ENCODE measurements around the gene SLC25A13. TPM values are rescaled to one million over a fixed set of nuclear protein-coding genes. Genes with fewer than 3 reads are reported as not detected.

The SLC25A13 gene
- total RNA-seq, 1 donor from 2014 or later = 28.5 TPM

DNA sequence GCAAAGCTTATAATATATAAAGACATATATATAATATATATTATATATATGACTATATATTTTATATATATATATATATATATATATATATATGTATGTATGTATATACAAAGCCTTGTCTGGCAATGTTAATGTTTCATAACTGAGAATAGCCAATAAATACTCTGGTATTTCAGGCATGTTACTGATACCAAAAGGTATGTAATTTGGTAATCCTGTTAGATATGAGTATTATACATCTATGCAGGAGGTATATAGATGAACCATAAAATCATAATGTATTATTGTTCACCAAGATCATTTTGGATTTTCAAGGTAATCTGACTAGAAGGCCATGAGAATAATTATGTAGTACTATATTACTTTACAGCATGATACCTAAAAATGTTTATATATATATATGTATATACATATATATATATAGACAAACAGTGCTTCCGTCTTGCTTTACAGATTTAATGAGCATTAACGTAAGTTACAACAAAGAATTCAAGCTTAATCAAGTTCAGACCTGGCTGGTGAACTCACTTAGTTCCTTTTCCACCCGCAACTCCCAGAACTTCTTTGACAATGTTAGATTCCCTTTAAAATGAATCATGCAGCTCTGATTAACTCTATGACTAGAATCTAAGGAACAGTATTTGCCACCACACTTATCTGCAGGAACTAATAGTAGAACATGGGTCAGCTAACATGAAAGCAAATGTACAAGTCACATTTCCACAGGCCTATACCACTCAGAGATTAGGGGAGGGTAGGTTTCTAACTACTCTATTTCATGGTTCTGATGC is 82.7 kb downstream of the SLC25A13 start:
- CTCF ChIA-PET = no interaction called here

GRCh38 chr7:96238474-96238873 is 83.4 kb downstream of the SLC25A13 start:
- H3K27me3 Mint-ChIP-seq = no peaks in the 10 kb centered on the region
- no peak for TF ChIP-seq CTCF (IDR thresholded peaks at IDR 0.05)
- no peak overlapping the region for H3K27ac Mint-ChIP-seq
- H3K4me3 Mint-ChIP-seq = no peak overlapping the region
- H3K9me3 Mint-ChIP-seq = no peaks in the 10 kb centered on the region
- peaks cover 14% of the 10 kb centered on the region for H3K36me3 Mint-ChIP-seq (ENCODE audit: low read depth)
- ChIA-PET POLR2A (no interaction called here), CTCF (no interaction called here)
- ATAC-seq (ENCODE audit: low read depth) (no peak), DNase-seq (no peak)
- intact Hi-C loops (cut with micrococcal nuclease) = no loop called here
- H3K4me1 Mint-ChIP-seq = peaks cover 14% of the 10 kb centered on the region

More for the DNA sequence above, 82.7 kb downstream of the SLC25A13 start:
- ATAC-seq (ENCODE audit: low read depth) = no peak
- DNase-seq = no peak
- POLR2A ChIA-PET = no interaction called here
- Mint-ChIP-seq H3K9me3 (no peaks in the 10 kb centered on the region), H3K4me3 (no peak overlapping the region), H3K27ac (no peak overlapping the region), H3K27me3 (no peaks in the 10 kb centered on the region), H3K36me3 (ENCODE audit: low read depth) (peaks cover 8% of the 10 kb centered on the region), H3K4me1 (peaks cover 14% of the 10 kb centered on the region)
- intact Hi-C loops (cut with micrococcal nuclease) = no loop called here
- no peak for TF ChIP-seq CTCF (IDR thresholded peaks at IDR 0.05)

DNA sequence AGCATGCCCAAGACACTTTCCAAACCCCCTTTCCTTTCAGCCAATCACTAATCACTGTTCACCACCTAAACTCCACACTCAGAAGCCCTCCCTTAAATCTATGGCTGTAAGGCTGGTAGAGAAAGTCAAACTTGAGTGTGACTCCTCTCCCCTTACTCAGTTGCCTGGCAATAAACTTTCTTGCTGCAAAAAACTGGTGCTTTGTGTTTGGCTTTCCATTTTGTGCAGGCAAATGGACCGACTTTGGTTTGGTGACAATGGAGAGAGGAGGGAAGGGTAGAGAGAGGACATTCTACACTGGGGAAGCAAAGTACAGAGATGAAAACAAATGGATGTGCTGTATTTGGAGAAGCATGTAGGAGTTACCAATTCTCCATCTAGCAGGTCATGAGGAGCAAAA is 84.9 kb downstream of the SLC25A13 start:
- peaks cover 24% of the 10 kb centered on the region for H3K36me3 Mint-ChIP-seq (ENCODE audit: low read depth)
- H3K27me3 Mint-ChIP-seq = no peaks in the 10 kb centered on the region
- intact Hi-C loops (cut with micrococcal nuclease) = no loop called here
- ChIA-PET CTCF (no interaction called here), POLR2A (no interaction called here)
- H3K4me3 Mint-ChIP-seq = no peak overlapping the region
- no peak overlapping the region for H3K27ac Mint-ChIP-seq
- H3K4me1 Mint-ChIP-seq = peaks cover 7% of the 10 kb centered on the region
- H3K9me3 Mint-ChIP-seq = peaks cover 2% of the 10 kb centered on the region
- no peak for ATAC-seq (ENCODE audit: low read depth)
- no peak for DNase-seq
- TF ChIP-seq CTCF (IDR thresholded peaks at IDR 0.05) = no peak

GRCh38 chr7:96236198-96237039 is 85.5 kb downstream of the SLC25A13 start:
- Mint-ChIP-seq H3K4me3 (no peak overlapping the region), H3K27me3 (no peaks in the 10 kb centered on the region), H3K36me3 (ENCODE audit: low read depth) (peaks cover 30% of the 10 kb centered on the region), H3K27ac (no peak overlapping the region), H3K4me1 (peaks cover 4% of the 10 kb centered on the region), H3K9me3 (peaks cover 3% of the 10 kb centered on the region)
- DNase-seq (no peak), ATAC-seq (ENCODE audit: low read depth) (no peak)
- CTCF ChIA-PET = no interaction called here
- POLR2A ChIA-PET = no interaction called here
- intact Hi-C loops (cut with micrococcal nuclease) = no loop called here
- no peak for TF ChIP-seq CTCF (IDR thresholded peaks at IDR 0.05)

- H3K27ac Mint-ChIP-seq = no peak overlapping the region
- no peak overlapping the region for H3K4me3 Mint-ChIP-seq
- ChIA-PET POLR2A (no interaction called here), CTCF (no interaction called here)
- ATAC-seq (ENCODE audit: low read depth) = no peak
- H3K4me1 Mint-ChIP-seq = peaks cover 4% of the 10 kb centered on the region
- no peak for TF ChIP-seq CTCF (IDR thresholded peaks at IDR 0.05)
- H3K9me3 Mint-ChIP-seq = peaks cover 3% of the 10 kb centered on the region
- DNase-seq = no peak
- H3K36me3 Mint-ChIP-seq (ENCODE audit: low read depth) = peaks cover 39% of the 10 kb centered on the region
- intact Hi-C loops (cut with micrococcal nuclease) = no loop called here
- H3K27me3 Mint-ChIP-seq = no peaks in the 10 kb centered on the region
Measured at GRCh38 chr7:96235281-96235680, 86.6 kb downstream of the SLC25A13 start.

All from activated B cell treated with CpG ODN at 0.5 μM for 24 hours (primary cell).